ENCODE data around the gene MYO9B.
A peak's percentile ranks its signal among the peaks of the same experiment; 100 is the strongest.

Gene MYO9B

DNA sequence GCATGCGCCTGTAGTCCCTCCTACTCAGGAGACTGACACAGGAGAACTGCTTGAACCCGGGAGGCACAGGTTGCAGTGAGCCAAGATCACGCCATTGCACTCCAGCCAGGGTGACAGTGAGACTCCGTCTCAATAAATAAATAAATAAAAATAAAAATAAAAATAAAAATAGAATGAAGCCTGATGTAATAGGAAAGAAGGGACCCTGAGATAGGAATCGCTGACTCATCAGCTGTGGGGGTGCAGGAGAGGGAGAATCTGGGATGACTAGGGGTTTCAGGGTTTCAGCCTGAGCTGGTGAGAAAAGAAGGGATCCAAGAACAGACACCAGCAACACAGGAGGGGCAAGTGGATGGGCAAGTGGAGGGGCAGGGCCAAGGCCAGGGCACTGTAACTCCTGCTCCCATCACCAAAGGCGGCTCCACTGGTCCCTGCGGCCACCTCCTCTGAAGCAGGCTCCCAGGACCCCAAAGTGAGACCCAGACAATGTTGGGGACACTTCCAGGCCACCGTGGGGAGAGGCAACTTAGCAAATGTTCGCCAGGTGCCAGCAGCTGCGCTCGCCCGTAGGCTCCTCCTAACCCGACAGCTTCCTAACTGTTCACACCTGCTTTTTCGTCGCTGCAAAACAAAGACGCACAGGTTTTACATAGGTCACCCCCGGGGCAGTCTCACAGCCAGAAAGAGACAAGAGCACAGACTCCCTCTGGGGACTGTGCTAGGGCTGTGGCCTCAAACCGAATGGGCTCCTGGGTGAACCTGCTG is 1.5 kb upstream of the MYO9B start:
- no peaks in the 10 kb centered on the region for H3K9me3 Mint-ChIP-seq
- H3K4me3 Mint-ChIP-seq: peak overlapping the region; percentile 99
- H3K4me1 Mint-ChIP-seq: peaks cover 63% of the 10 kb centered on the region
- H3K36me3 Mint-ChIP-seq: peaks cover 44% of the 10 kb centered on the region
- DNase-seq: peak; percentile 35
- CTCF ChIA-PET: interaction anchor here (0.6 to 1.9 kb wide), 3 partner anchors 109 to 208 kb away, joined by 3 to 7 read pairs (median 3); no protein-coding TSS in a partner anchor
- H3K27me3 Mint-ChIP-seq: no peaks in the 10 kb centered on the region
- peak overlapping the region; percentile 98 for H3K27ac Mint-ChIP-seq

DNA sequence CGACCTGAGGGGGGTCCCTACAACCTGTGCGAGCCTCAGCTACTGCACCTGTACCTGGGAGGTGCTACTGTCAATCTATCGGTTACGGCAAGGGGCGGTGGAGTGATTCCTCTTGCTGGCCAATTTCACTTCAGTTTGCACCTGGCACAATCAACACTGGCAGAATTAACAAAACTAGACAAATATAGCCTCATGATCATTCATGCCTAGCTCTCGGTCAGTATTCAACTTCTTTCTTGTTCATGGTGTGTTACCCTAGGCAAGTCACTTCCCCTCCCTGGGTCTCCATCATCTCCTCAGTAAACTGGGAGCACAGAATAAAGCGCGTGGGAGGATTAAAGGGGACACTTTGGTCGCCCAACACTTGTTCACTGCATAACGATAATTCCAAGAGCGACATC is 943 bp upstream of the MYO9B start:
- no peaks in the 10 kb centered on the region for H3K27me3 Mint-ChIP-seq
- H3K4me3 Mint-ChIP-seq: peak overlapping the region; percentile 99
- H3K9me3 Mint-ChIP-seq: no peaks in the 10 kb centered on the region
- H3K4me1 Mint-ChIP-seq: peaks cover 66% of the 10 kb centered on the region
- CTCF ChIA-PET: interaction anchor here (0.6 to 1.9 kb wide), 3 partner anchors 109 to 208 kb away, joined by 3 to 7 read pairs (median 3); no protein-coding TSS in a partner anchor
- H3K36me3 Mint-ChIP-seq: peaks cover 42% of the 10 kb centered on the region
- H3K27ac Mint-ChIP-seq: peak overlapping the region; percentile 98
- DNase-seq: no peak

GRCh38 chr19:17075864-17076542 is 426 bp downstream of the MYO9B start:
- peak; percentile 73 for DNase-seq
- Mint-ChIP-seq H3K27me3 (no peaks in the 10 kb centered on the region), H3K27ac (peak overlapping the region; percentile 92), H3K9me3 (no peaks in the 10 kb centered on the region), H3K36me3 (peaks cover 39% of the 10 kb centered on the region), H3K4me3 (peak overlapping the region; percentile 99), H3K4me1 (peaks cover 67% of the 10 kb centered on the region)
- CTCF ChIA-PET: interaction anchor here (1.9 kb wide), 1 partner anchor 49 kb away, joined by 7 read pairs; no protein-coding TSS in a partner anchor

DNA sequence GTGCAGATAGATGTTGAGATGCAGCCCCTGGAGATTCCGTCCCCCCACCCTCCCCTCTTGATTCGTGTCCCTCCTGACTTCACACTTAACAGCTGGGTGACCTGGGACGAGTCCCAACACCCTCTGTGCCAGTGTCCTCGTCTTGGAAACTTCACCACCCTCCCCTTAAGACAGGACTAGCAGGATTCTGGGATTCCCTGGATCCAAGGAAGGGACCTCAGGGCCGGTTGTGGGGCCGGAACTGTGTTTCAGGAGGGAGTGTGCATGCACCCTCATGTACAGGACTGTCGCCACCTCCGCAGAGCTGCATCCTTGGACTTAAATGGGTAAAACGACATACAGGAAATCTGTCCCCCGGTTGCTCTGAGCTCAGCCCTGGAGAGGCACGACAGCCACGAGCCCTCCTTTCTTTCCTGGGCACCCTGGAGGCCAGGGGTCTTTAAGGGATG is 990 bp downstream of the MYO9B start:
- H3K9me3 Mint-ChIP-seq: no peaks in the 10 kb centered on the region
- CTCF ChIA-PET: interaction anchor here (1.9 kb wide), 1 partner anchor 49 kb away, joined by 7 read pairs; no protein-coding TSS in a partner anchor
- H3K27me3 Mint-ChIP-seq: no peaks in the 10 kb centered on the region
- peak; percentile 52 for DNase-seq
- H3K27ac Mint-ChIP-seq: peak overlapping the region; percentile 92
- peaks cover 34% of the 10 kb centered on the region for H3K36me3 Mint-ChIP-seq
- peak overlapping the region; percentile 99 for H3K4me3 Mint-ChIP-seq
- peaks cover 67% of the 10 kb centered on the region for H3K4me1 Mint-ChIP-seq

DNA sequence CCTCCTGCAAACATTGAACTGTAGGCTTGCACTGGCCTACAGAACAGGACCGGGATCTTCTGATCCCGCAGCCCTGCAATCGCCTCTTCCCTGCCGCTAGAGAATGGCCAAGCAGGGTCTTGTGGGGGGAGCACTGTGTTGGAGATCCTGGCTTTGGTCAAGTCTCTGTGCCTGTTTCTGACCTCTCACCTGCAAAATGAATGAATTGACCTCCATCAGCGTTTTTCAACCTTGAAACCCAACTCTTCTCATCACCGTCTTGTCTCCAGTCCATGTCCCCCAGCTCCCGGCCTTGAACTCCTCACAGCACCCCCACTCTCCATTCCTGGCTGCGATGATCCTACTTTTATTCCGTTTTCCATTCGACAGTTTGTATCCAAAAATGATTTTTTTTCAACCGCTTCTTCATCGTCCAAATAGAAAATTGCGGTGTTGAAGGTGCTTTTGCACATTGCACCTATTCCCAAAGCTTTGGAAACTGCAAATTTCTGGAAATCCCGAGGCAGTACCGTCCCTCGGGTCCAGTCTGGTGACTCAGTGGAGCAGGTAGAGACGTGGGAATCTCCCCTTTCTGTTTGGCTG is 2.0 kb downstream of the MYO9B start:
- H3K4me3 Mint-ChIP-seq: peak overlapping the region; percentile 99
- H3K27me3 Mint-ChIP-seq: no peaks in the 10 kb centered on the region
- no peaks in the 10 kb centered on the region for H3K9me3 Mint-ChIP-seq
- DNase-seq: no peak
- peaks cover 72% of the 10 kb centered on the region for H3K4me1 Mint-ChIP-seq
- peaks cover 34% of the 10 kb centered on the region for H3K36me3 Mint-ChIP-seq
- H3K27ac Mint-ChIP-seq: peak overlapping the region; percentile 77
- CTCF ChIA-PET: no interaction called here

- Mint-ChIP-seq H3K9me3 (no peaks in the 10 kb centered on the region), H3K27ac (no peak overlapping the region), H3K4me1 (peaks cover 66% of the 10 kb centered on the region), H3K4me3 (peak overlapping the region; percentile 99), H3K27me3 (no peaks in the 10 kb centered on the region), H3K36me3 (peaks cover 32% of the 10 kb centered on the region)
- CTCF ChIA-PET: no interaction called here
- no peak for DNase-seq
Observed at GRCh38 chr19:17078036-17078919, 2.7 kb downstream of the MYO9B start.

DNA sequence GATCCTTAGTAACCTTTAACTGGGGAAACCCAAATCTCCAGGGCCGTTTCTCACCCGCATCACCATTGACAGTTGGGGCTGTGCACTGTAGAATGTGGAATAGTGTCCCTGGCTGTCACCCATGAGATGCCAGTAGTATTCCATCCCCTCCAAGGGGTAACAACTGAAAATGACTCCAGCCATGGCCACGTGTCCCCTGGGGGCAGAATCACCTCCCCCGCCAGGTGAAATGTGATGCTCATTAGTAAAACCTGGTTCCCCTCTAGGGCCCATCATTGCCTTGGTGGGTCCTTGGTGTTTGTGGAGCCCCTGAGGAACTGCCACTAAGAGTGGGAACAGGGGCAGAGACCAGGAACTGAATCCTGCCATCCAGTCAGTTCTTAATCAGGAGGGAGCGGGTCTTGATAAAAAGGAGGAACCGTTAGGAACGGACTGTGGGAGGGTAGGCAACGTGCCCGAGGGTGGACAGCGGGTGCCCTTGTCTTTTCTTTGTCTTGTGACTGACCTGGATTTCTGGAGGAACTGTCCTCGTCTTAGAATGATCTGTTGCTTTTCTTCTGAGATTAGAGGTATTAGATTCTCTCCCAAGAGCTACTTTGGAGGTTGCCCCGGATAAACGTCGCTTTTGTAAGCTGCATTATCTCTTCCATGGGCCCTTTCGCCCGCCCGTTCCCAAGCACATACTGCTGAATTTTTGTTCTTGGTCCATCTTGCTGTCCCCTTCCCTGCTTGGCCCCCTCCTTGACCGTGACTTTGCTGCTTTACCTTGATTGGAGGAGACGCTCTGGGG is 3.5 kb downstream of the MYO9B start:
- Mint-ChIP-seq H3K4me3 (peak overlapping the region; percentile 46), H3K36me3 (peaks cover 29% of the 10 kb centered on the region), H3K9me3 (no peaks in the 10 kb centered on the region), H3K4me1 (peaks cover 59% of the 10 kb centered on the region), H3K27me3 (no peaks in the 10 kb centered on the region), H3K27ac (peak overlapping the region; percentile 82)
- no peak for DNase-seq
- CTCF ChIA-PET: no interaction called here

DNA sequence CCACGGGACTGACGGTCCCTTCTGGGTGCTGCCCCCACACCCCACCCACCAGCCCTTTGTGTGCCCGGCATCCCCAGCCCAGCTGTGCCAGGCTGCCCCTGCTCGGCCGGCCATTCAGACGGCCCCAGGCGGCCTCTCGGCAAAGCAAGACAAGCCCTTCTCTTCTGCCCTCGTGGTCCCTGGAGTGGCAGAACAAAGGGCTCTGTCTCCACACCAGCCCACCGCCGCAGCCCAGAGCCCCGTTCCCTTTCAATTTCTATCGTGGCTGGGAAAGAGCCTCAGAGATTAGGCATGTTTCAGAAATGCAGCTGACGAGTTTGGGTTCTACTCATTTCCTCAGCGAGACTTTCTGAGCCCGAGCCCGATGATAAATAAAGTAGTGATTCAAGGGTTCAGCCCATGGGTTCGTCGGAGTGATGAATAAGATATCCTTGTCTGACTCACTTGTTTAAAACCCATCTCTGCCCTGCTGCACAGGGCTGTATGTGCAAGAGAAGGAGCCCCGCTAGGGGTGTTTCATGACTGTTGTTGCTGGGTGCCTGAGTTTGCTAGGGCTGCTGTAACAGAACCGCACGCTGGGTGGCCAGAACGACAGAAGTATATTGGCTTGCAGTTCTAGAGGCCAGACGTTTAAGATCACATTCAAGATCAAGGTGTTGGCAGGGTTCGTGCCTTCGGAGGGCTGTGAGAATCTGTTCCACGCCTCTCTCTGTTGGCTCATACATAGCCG is 4.3 kb downstream of the MYO9B start:
- H3K27ac Mint-ChIP-seq: peak overlapping the region; percentile 82
- CTCF ChIA-PET: no interaction called here
- DNase-seq: peak; percentile 70
- H3K4me1 Mint-ChIP-seq: peaks cover 52% of the 10 kb centered on the region
- H3K36me3 Mint-ChIP-seq: peaks cover 26% of the 10 kb centered on the region
- no peaks in the 10 kb centered on the region for H3K9me3 Mint-ChIP-seq
- peak overlapping the region; percentile 46 for H3K4me3 Mint-ChIP-seq
- H3K27me3 Mint-ChIP-seq: no peaks in the 10 kb centered on the region

DNA sequence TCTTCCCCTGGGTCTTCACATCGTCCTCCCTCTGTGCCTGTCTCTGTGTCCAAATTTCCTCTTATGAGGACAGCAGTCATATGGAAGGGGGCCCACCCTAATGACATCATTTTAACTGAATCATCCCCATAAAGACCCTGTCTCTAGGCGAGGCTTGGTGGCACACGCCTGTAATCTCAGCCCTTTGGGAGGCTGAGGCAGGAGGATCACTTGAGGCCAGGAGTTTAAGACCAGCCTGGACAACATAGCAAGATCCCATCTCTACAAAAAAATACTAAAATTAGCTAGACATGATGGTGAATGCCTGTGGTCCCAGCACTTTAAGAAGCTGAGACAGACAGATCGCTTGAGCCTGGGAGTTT is 4.8 kb downstream of the MYO9B start:
- H3K4me3 Mint-ChIP-seq: no peak overlapping the region
- peaks cover 55% of the 10 kb centered on the region for H3K4me1 Mint-ChIP-seq

GRCh38 chr19:17081672-17082630 is 6.4 kb downstream of the MYO9B start:
- H3K27me3 Mint-ChIP-seq: no peaks in the 10 kb centered on the region
- H3K9me3 Mint-ChIP-seq: no peaks in the 10 kb centered on the region
- H3K36me3 Mint-ChIP-seq: peaks cover 26% of the 10 kb centered on the region
- CTCF ChIA-PET: no interaction called here
- H3K4me3 Mint-ChIP-seq: no peak overlapping the region
- H3K27ac Mint-ChIP-seq: no peak overlapping the region
- H3K4me1 Mint-ChIP-seq: peaks cover 53% of the 10 kb centered on the region
- DNase-seq: no peak

More for the DNA sequence above, 4.8 kb downstream of the MYO9B start:
- no peak for DNase-seq
- Mint-ChIP-seq H3K9me3 (no peaks in the 10 kb centered on the region), H3K27ac (peak overlapping the region; percentile 82), H3K36me3 (peaks cover 30% of the 10 kb centered on the region), H3K27me3 (no peaks in the 10 kb centered on the region)
- CTCF ChIA-PET: no interaction called here

DNA sequence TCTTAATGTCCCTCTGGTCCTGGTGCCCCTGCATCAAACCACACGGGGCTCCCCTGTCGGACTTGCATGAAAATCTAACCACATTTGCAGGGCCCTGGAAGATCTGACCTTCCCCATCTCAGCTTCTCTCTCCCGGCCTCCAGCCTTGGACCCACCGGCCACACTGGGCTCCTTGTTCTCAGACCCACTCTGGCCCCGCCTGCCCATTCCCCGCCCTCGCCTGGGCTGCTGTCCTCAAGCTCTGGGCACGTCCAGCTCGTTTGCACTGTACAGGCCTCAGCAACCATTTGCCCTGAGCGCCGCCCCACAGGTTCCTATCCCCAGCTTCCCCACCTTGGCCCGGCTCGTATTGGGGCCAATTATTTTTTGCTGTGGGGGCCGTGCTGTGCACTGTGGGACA is 10.5 kb downstream of the MYO9B start:
- no peak overlapping the region for H3K4me3 Mint-ChIP-seq
- no peak for DNase-seq
- no peak overlapping the region for H3K27ac Mint-ChIP-seq
- H3K27me3 Mint-ChIP-seq: no peaks in the 10 kb centered on the region
- peaks cover 47% of the 10 kb centered on the region for H3K4me1 Mint-ChIP-seq
- no peaks in the 10 kb centered on the region for H3K9me3 Mint-ChIP-seq
- peaks cover 24% of the 10 kb centered on the region for H3K36me3 Mint-ChIP-seq
- CTCF ChIA-PET: interaction anchor here (0.8 kb wide), 1 partner anchor 157 kb away, joined by 3 read pairs; no protein-coding TSS in a partner anchor

DNA sequence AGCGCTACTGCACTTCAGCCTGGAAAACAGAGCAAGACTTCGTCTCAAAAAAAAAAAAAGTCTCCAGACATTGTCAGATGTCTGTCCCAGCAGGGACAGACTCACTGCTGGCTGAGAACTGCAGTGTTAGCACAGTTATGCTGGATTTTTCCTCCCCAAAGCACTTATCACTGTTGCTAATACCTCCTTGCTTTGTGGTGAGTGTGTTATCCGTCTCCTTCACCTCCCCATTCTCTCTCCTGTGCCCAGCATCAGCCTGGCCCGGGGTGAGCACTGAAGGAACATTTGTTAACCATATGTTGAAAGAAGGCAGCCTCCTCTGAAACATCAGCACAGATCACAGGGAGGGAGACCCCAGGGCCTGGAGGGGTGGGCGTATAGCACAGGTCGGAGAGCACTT is 11.3 kb downstream of the MYO9B start:
- Mint-ChIP-seq H3K27me3 (no peaks in the 10 kb centered on the region), H3K27ac (no peak overlapping the region), H3K4me1 (peaks cover 47% of the 10 kb centered on the region), H3K36me3 (peaks cover 24% of the 10 kb centered on the region), H3K9me3 (no peaks in the 10 kb centered on the region), H3K4me3 (no peak overlapping the region)
- DNase-seq: no peak
- CTCF ChIA-PET: no interaction called here
